Measurements from ENCODE around the gene POLR2C. TPM values are rescaled to one million over a fixed set of nuclear protein-coding genes. Genes with fewer than 3 reads are reported as not detected.

POLR2C gene
- total RNA-seq, 1 experiment from 2014 or later: 85.6 TPM

- Histone ChIP-seq H4K20me1 (ENCODE audit: control insufficient read depth, insufficient read depth, insufficient read length) (no peaks in the 10 kb centered on the region), H3K9ac (ENCODE audit: extremely low read depth, insufficient read length, low read length) (no peak overlapping the region), H4K91ac (ENCODE audit: insufficient read length, low read depth, low read length) (no peak overlapping the region), H2AFZ (ENCODE audit: low read length) (no peak overlapping the region), H3K27me3 (ENCODE audit: insufficient read depth, low read length) (no peaks in the 10 kb centered on the region), H2BK15ac (ENCODE audit: low read depth, low read length) (no peak overlapping the region), H2BK12ac (ENCODE audit: insufficient read length, low read depth, low read length) (no peak overlapping the region), H3K79me2 (ENCODE audit: insufficient read depth, low read length) (0 out of 2 replicates have a peak, but pooled peaks cover 1% of the 10 kb centered on the region), H2BK5ac (ENCODE audit: insufficient read length, low read length) (no peak overlapping the region), H2BK20ac (ENCODE audit: low read depth, low read length, poor library complexity, severe bottlenecking) (no peak overlapping the region), H3K4ac (ENCODE audit: low read depth, low read length) (no peak overlapping the region), H2BK120ac (ENCODE audit: low read depth, low read length, poor library complexity, severe bottlenecking) (no peak overlapping the region), H3K18ac (ENCODE audit: insufficient read length, low read depth, low read length) (no peak overlapping the region), H3K9me3 (ENCODE audit: control insufficient read depth, low read depth, low read length) (no peaks in the 10 kb centered on the region), H3K23me2 (ENCODE audit: insufficient read length, low read depth, low read length, poor library complexity, severe bottlenecking) (no peaks in the 10 kb centered on the region), H4K5ac (ENCODE audit: insufficient read length, low read depth, low read length) (no peak overlapping the region), H2AK5ac (ENCODE audit: insufficient read length, low read length) (no peak overlapping the region), H3K79me1 (ENCODE audit: insufficient read depth, low read depth, low read length, poor library complexity, severe bottlenecking) (no peaks in the 10 kb centered on the region), H3T11ph (ENCODE audit: low read length) (no peak overlapping the region), H3K23ac (ENCODE audit: insufficient read length, low read depth, low read length) (no peak overlapping the region), H3K4me2 (ENCODE audit: insufficient read depth, insufficient read length, low read length) (no peak overlapping the region), H3K4me1 (ENCODE audit: insufficient read depth, low read length) (peaks cover 10% of the 10 kb centered on the region; the same call in 1 of the 2 replicates), H4K8ac (replicated peaks; ENCODE audit: insufficient read length, low read depth, low read length) (no peak overlapping the region), H3K27ac (ENCODE audit: insufficient read length, low read depth, low read length) (no peak overlapping the region), H3K14ac (ENCODE audit: insufficient read depth, low read length) (no peak overlapping the region), H3K56ac (ENCODE audit: insufficient read length, low read depth, low read length) (no peak overlapping the region)
- Mint-ChIP-seq H3K9me3 (no peaks in the 10 kb centered on the region), H3K27me3 (ENCODE audit: low read depth) (no peaks in the 10 kb centered on the region), H3K4me3 (no peak overlapping the region), H3K4me1 (peaks cover 20 to 22% of the 10 kb centered on the region in 2 experiments), H3K36me3 (ENCODE audit: insufficient read depth in 1 of 3, low read depth in 3 of 3) (peaks cover 45 to 87% (median 76%) of the 10 kb centered on the region in 3 experiments), H3K27ac (no peak overlapping the region)
- no peak for TF ChIP-seq CTCF (conservative IDR thresholded peaks at IDR 0.05)
- WGBS (ENCODE audit: extremely low coverage, insufficient read length, low lambda C conversion rate): 100% methylated on average over 1 of the region's 2 CpGs
- DNase-seq: no peak
These were observed 5.9 kb downstream of the POLR2C start for GRCh38 chr16:57468346-57468745.

Data from H9 (cell line).